Measurements from ENCODE around the gene LMAN1L. TPM values are rescaled to one million over a fixed set of nuclear protein-coding genes. Genes with fewer than 3 reads are reported as not detected.

LMAN1L gene
- total RNA-seq, 1 experiment from 2014 or later, result not detected

DNA sequence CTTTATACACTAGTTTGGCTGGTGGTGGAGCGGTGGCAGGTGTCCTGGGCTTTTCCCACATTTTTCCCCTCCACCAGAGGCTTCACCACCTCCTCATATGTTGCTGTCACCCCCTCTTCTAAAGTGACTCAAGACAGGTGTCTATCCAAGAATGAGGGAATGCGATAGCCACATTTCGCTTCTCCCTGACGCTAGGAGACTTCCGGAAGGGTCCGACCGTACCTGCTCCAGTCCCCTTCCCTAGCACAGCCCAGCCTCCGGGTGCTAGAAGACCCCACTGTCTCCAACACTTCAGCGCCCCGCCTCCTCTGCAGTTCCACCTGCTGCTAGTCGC, 60.0 kb downstream of the LMAN1L start:
- Histone ChIP-seq H4K5ac (ENCODE audit: insufficient read length, low read depth, low read length) (no peak overlapping the region), H3T11ph (ENCODE audit: low read length) (no peak overlapping the region)

More for the DNA sequence above, 60.0 kb downstream of the LMAN1L start:
- no peak overlapping the region for H4K8ac ChIP-seq (replicated peaks; ENCODE audit: insufficient read length, low read depth, low read length)
- H3K27ac ChIP-seq (ENCODE audit: insufficient read length, low read depth, low read length), result no peak overlapping the region
- no peak overlapping the region for H2AK5ac ChIP-seq (ENCODE audit: insufficient read length, low read length)
- H3K23ac ChIP-seq (ENCODE audit: insufficient read length, low read depth, low read length), result no peak overlapping the region
- WGBS (ENCODE audit: extremely low coverage, insufficient read length, low lambda C conversion rate), result no CpG with 5 or more reads among the region's 11 CpGs
- TF ChIP-seq CTCF (conservative IDR thresholded peaks at IDR 0.05), result no peak
- H3K79me1 ChIP-seq (ENCODE audit: insufficient read depth, low read depth, low read length, poor library complexity, severe bottlenecking), result peaks cover 2% of the 10 kb centered on the region
- H3K18ac ChIP-seq (ENCODE audit: insufficient read length, low read depth, low read length), result no peak overlapping the region
- no peak overlapping the region for H3K56ac ChIP-seq (ENCODE audit: insufficient read length, low read depth, low read length)
- H3K4me2 ChIP-seq (ENCODE audit: insufficient read depth, insufficient read length, low read length), result peak overlapping the region; percentile 83
- H3K27me3 ChIP-seq (ENCODE audit: insufficient read depth, low read length), result no peaks in the 10 kb centered on the region
- no peak overlapping the region for H2AFZ ChIP-seq (ENCODE audit: low read length)
- H4K20me1 ChIP-seq (ENCODE audit: control insufficient read depth, insufficient read depth, insufficient read length), result no peaks in the 10 kb centered on the region
- no peak overlapping the region for H2BK5ac ChIP-seq (ENCODE audit: insufficient read length, low read length)
- Mint-ChIP-seq H3K4me1 (peaks cover 14 to 17% of the 10 kb centered on the region in 2 experiments), H3K27me3 (ENCODE audit: low read depth) (peaks cover 2% of the 10 kb centered on the region; the same call in 1 of the 2 replicates), H3K9me3 (peaks cover 4% of the 10 kb centered on the region in 2 experiments; a peak in 3 of 5 replicates), H3K27ac (peak overlapping the region; percentile 15 to 98 (median 79); a peak in 6 of 7 replicates), H3K4me3 (peak overlapping the region; percentile 89 to 92), H3K36me3 (ENCODE audit: insufficient read depth in 1 of 3, low read depth in 3 of 3) (peaks cover 8 to 24% (median 10%) of the 10 kb centered on the region in 3 experiments)
- no peak overlapping the region for H2BK12ac ChIP-seq (ENCODE audit: insufficient read length, low read depth, low read length)
- peaks cover 11% of the 10 kb centered on the region; the same call in 1 of the 2 replicates for H3K79me2 ChIP-seq (ENCODE audit: insufficient read depth, low read length)
- H3K9me3 ChIP-seq (ENCODE audit: control insufficient read depth, low read depth, low read length), result no peaks in the 10 kb centered on the region
- H2BK120ac ChIP-seq (ENCODE audit: low read depth, low read length, poor library complexity, severe bottlenecking), result no peak overlapping the region
- H3K23me2 ChIP-seq (ENCODE audit: insufficient read length, low read depth, low read length, poor library complexity, severe bottlenecking), result peaks cover 12% of the 10 kb centered on the region
- no peak overlapping the region for H4K91ac ChIP-seq (ENCODE audit: insufficient read length, low read depth, low read length)
- no peak overlapping the region for H3K4ac ChIP-seq (ENCODE audit: low read depth, low read length)
- H3K9ac ChIP-seq (ENCODE audit: extremely low read depth, insufficient read length, low read length), result peak overlapping the region; percentile 39
- H2BK15ac ChIP-seq (ENCODE audit: low read depth, low read length), result no peak overlapping the region
- no peak overlapping the region for H3K14ac ChIP-seq (ENCODE audit: insufficient read depth, low read length)
- DNase-seq, result no peak
- H2BK20ac ChIP-seq (ENCODE audit: low read depth, low read length, poor library complexity, severe bottlenecking), result no peak overlapping the region
- no peaks in the 10 kb centered on the region for H3K4me1 ChIP-seq (ENCODE audit: insufficient read depth, low read length)

All from H9 (cell line).